Endothelial cell (in vitro differentiated cells): ENCODE results near the gene G6PD. TPM values are rescaled to one million over a fixed set of nuclear protein-coding genes. Genes with fewer than 3 reads are reported as not detected.
"Not testable (repeated sequence)": the region's sequence is repeated elsewhere in the genome, so short reads cannot be mapped to it uniquely, and the experiment has no call there.

ENCODE experiments used
- DNase-seq: peaks from one replicate; pipeline ENCODE4 v3.0.0; 2021; ENCODE audit warnings: low spot score
- H3K27ac Mint-ChIP-seq: one replicate; pipeline ENCODE4 v1.8.0; 2021; ENCODE audit warnings: mixed read lengths, inconsistent platforms; ENCODE audit not compliant: unreplicated experiment
- H3K27me3 Mint-ChIP-seq: one replicate; pipeline ENCODE4 v1.8.0; 2021; ENCODE audit warnings: mild to moderate bottlenecking, moderate library complexity, mixed read lengths, inconsistent platforms; ENCODE audit not compliant: unreplicated experiment
- H3K36me3 Mint-ChIP-seq: one replicate; pipeline ENCODE4 v1.8.0; 2021; ENCODE audit warnings: mild to moderate bottlenecking, low read depth, mixed read lengths, inconsistent platforms; ENCODE audit not compliant: unreplicated experiment
- H3K4me1 Mint-ChIP-seq: one replicate; pipeline ENCODE4 v1.8.0; 2021; ENCODE audit warnings: mild to moderate bottlenecking, mixed read lengths, inconsistent platforms; ENCODE audit not compliant: unreplicated experiment
- H3K4me3 Mint-ChIP-seq: one replicate; pipeline ENCODE4 v1.8.0; 2021; ENCODE audit warnings: mild to moderate bottlenecking, mixed read lengths, inconsistent platforms; ENCODE audit not compliant: unreplicated experiment
- H3K9me3 Mint-ChIP-seq: one replicate; pipeline ENCODE4 v1.8.0; 2021; ENCODE audit warnings: mixed read lengths, inconsistent platforms; ENCODE audit not compliant: unreplicated experiment
- total RNA-seq: library from RNA; stranded (reverse); fragmentation: NEBNext Ultra II Directional; extraction: Animal tissue kit (Norgen Biotek cat#: 25700); gene quantifications from one replicate; pipeline ENCODE4 v1.2.1, GENCODE V29; 2021; ENCODE audit not compliant: unreplicated experiment
- TF ChIP-seq, protein P1 (sequence below): fragments of 200-600 bp; sonication (generic); IDR thresholded peaks from one replicate; pipeline ENCODE4 v1.5.0; 2021; ENCODE audit warnings: antibody characterized with exemption; ENCODE audit not compliant: unreplicated experiment

Gene G6PD
- total RNA-seq, 1 donor from 2014 or later: 46.4 TPM

GRCh38 chrX:154502098-154502497 is 44.5 kb downstream of the G6PD start:
- Mint-ChIP-seq H3K36me3 (peaks cover 3% of the 10 kb centered on the region), H3K4me3 (no peak overlapping the region), H3K27me3 (no peaks in the 10 kb centered on the region), H3K9me3 (no peaks in the 10 kb centered on the region), H3K27ac (no peak overlapping the region), H3K4me1 (no peaks in the 10 kb centered on the region)
- DNase-seq: no peak
- TF ChIP-seq, protein P1, sequence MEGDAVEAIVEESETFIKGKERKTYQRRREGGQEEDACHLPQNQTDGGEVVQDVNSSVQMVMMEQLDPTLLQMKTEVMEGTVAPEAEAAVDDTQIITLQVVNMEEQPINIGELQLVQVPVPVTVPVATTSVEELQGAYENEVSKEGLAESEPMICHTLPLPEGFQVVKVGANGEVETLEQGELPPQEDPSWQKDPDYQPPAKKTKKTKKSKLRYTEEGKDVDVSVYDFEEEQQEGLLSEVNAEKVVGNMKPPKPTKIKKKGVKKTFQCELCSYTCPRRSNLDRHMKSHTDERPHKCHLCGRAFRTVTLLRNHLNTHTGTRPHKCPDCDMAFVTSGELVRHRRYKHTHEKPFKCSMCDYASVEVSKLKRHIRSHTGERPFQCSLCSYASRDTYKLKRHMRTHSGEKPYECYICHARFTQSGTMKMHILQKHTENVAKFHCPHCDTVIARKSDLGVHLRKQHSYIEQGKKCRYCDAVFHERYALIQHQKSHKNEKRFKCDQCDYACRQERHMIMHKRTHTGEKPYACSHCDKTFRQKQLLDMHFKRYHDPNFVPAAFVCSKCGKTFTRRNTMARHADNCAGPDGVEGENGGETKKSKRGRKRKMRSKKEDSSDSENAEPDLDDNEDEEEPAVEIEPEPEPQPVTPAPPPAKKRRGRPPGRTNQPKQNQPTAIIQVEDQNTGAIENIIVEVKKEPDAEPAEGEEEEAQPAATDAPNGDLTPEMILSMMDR: no peak

GRCh38 chrX:154501423-154501822 is 45.2 kb downstream of the G6PD start:
- H3K36me3 Mint-ChIP-seq, H3K4me1 Mint-ChIP-seq, DNase-seq, H3K4me3 Mint-ChIP-seq, H3K9me3 Mint-ChIP-seq, H3K27ac Mint-ChIP-seq, H3K27me3 Mint-ChIP-seq: not testable (repeated sequence)

- DNase-seq, H3K4me3 Mint-ChIP-seq, H3K9me3 Mint-ChIP-seq, H3K27ac Mint-ChIP-seq, H3K27me3 Mint-ChIP-seq, H3K36me3 Mint-ChIP-seq, H3K4me1 Mint-ChIP-seq: not testable (repeated sequence)
Measured at GRCh38 chrX:154496591-154497137, 50.0 kb downstream of the G6PD start.

GRCh38 chrX:154495472-154495922 is 51.1 kb downstream of the G6PD start:
- TF ChIP-seq, protein P1: no peak
- no peaks in the 10 kb centered on the region for H3K36me3 Mint-ChIP-seq
- H3K27me3 Mint-ChIP-seq: peaks cover 2% of the 10 kb centered on the region
- DNase-seq: no peak
- H3K9me3 Mint-ChIP-seq: no peaks in the 10 kb centered on the region
- no peak overlapping the region for H3K4me3 Mint-ChIP-seq
- H3K27ac Mint-ChIP-seq: no peak overlapping the region
- no peaks in the 10 kb centered on the region for H3K4me1 Mint-ChIP-seq

GRCh38 chrX:154494715-154495114 is 51.9 kb downstream of the G6PD start:
- Mint-ChIP-seq H3K27me3 (peaks cover 2% of the 10 kb centered on the region), H3K36me3 (no peaks in the 10 kb centered on the region), H3K4me3 (no peak overlapping the region), H3K27ac (no peak overlapping the region), H3K4me1 (peaks cover under 1% of the 10 kb centered on the region), H3K9me3 (no peaks in the 10 kb centered on the region)
- TF ChIP-seq, protein P1: no peak
- no peak for DNase-seq

DNA sequence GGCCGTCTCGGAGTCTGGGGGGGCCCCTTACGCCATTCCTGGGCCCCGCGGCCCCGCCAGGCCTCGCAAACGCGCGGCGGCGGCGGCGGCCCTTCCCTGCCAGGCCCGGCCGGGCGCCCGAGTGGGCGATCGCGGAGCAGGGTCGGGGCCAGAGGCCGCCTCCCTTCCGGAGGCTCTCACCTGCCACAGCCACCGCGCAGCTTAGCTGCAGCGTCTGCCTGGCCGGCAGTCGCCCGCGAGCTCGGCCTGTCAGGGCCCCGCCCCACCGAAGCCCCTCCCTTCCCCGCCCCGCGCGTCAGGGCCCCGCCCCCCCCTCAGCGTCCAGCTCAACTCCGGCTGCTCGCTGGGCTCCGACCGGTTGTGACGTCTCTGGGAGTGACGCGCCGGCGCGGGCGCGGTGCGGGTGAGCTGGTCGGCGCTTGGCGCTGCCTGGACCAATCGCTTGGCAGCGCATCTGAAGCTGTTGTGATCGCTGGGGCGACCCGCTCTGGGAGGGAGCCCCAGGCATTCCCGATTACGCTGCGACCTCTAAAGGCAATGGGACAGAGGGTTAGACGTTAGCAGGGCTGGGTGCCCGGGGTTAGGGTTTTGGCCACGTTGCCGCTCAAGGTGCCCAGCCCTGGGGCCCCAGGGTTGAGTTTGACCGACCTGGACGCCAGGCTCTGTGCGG is 56.1 kb downstream of the G6PD start, which contains the start of gene SLC10A3:
SLC10A3 (minus strand) TSS at position 216 of the 670 bp plus-strand sequence. CDS start 1,689 bp downstream, outside the sequence.
- peaks cover 2% of the 10 kb centered on the region for H3K4me1 Mint-ChIP-seq
- peaks cover 4% of the 10 kb centered on the region for H3K27me3 Mint-ChIP-seq
- peaks cover 4% of the 10 kb centered on the region for H3K36me3 Mint-ChIP-seq
- TF ChIP-seq, protein P1: no peak
- H3K27ac Mint-ChIP-seq: peak within 1 kb of the TSS; percentile 52
- H3K4me3 Mint-ChIP-seq: peak within 1 kb of the TSS; percentile 88
- H3K9me3 Mint-ChIP-seq: no peaks in the 10 kb centered on the region
- peak; percentile 86 for DNase-seq
